DMS 273 treated with DMSO at 0.1 percent for 48 hours (cell line): ENCODE measurements around the gene ARHGAP26.

Experiments
- DNase-seq: peaks from one replicate; lab custom pipeline; 2025; lab: John Stamatoyannopoulos, UW

ARHGAP26 gene

GRCh38 chr5:142829801-142830220, 59.6 kb downstream of the ARHGAP26 start:
- DNase-seq = no peak

GRCh38 chr5:142830241-142831008, 60.2 kb downstream of the ARHGAP26 start:
- no peak for DNase-seq

DNA sequence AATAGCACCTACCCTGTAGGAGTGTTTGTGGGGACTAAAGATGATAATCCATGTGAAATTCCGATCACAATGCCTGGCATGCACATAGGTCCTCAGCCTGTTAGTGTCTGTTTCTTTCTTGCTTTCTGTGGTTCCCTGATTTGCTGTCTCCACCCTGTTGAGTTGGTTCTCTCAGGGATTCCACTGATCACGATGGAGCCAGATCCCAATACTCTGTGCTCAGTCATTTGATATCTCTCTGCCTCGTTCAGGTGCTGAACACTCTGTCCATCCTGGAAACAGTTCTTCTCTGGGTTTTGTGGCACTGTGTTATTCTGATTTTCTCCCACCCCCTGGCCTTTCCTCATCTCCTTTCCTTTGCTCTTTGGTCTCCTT, 60.8 kb downstream of the ARHGAP26 start:
- no peak for DNase-seq

GRCh38 chr5:142832263-142832662, 62.1 kb downstream of the ARHGAP26 start:
- DNase-seq = no peak

GRCh38 chr5:142833517-142834449, 63.6 kb downstream of the ARHGAP26 start:
- no peak for DNase-seq

DNA sequence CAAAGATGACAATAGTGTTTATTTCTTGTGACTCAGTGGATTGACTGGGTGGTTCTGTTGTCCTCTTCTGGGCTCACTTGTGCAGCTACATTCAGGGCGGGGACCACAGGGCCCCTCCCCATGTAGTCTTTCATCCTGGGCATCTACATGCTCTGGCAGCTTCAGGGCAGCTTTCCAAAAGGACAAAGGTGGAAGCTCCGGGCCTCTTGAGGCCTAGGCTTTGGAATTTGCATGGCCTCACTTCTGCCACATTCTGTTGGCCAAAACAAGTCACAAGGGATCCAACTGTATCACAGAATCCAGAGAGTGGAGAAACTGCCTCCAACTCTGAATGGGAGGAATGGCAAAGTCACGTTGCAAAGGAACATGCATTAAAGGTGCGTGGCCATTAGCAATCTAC, 64.3 kb downstream of the ARHGAP26 start:
- DNase-seq = no peak

DNA sequence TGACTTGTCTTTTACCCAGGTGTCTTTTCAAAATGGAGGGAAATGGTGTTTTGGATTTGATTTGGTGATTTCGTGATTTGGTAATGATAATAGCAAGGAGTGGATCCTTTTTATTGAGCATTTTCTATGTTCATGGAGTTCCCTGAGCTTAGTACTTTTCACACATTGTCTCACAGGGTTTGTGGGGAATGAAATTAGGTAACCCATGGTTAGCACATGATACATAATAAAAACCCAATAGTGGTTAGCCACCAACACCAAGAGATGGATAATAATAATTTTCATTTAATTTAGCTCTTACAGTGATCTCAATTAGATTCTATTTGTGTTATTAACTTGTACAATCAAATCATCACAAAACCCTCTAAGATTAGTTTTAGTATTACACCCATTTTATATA, 65.4 kb downstream of the ARHGAP26 start:
- no peak for DNase-seq

GRCh38 chr5:142836048-142836447, 65.9 kb downstream of the ARHGAP26 start:
- no peak for DNase-seq

DNA sequence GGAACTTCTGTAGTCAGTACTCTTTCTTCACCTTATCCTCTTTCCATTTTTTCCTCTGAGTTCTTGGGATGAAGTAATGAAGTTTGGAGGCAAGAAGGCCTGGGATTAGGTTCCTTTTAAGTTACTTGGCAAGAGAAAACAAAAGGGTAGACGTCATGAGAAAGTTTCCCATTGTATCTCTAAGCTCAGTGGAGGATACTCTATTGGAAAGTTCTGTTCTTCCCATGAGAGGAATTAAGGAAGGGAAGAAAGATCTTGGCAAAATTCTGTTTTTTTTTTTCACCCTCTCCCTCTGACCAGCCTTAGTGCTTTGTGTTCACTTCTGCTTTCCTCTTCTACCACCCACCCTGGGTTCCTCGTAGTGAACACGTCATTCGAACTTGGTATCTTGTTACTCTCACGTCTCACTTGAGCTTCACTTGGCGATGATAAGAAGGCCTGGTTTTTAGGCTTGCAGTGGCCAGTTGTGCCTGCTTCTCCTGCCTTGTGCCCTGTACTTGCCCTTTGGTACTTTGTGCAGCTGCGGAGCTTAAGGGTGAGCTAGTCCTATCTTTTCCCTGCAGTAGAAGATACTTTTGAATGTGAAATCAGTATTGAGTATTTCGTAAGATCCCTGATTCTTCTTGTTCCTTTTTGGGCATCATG, 67.0 kb downstream of the ARHGAP26 start:
- DNase-seq = no peak

GRCh38 chr5:142838845-142839244, 68.7 kb downstream of the ARHGAP26 start:
- no peak for DNase-seq

DNA sequence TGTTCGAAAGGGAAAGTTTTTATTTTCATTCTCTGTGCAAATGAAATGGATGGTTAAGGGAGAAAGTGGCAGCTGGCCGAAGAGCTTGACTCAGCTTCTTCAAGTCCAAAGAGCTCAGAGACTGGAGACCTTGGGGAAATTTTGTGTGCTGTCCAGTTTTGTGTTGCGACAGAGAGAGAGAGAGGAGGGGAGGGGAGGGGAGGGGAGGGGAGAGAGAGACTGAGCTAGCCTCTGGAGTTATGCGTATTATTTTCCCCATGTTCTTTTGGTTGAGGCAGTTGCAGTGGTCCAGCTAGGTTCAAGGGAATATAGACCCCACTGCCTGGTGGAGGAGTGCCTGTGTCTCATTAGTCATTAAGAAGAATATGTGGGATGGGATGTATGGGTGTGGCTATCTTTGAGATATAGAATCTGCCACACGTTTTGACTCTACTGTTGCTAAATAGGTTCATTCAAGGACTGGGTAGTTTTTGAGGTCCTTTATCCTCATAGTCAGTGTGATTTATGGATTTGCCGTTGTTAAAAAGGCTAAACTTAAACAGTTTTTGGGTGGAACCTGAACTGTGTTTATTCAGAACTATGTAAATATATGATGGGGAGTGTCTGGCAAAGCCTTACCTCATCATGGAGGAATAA, 69.7 kb downstream of the ARHGAP26 start:
- no peak for DNase-seq

DNA sequence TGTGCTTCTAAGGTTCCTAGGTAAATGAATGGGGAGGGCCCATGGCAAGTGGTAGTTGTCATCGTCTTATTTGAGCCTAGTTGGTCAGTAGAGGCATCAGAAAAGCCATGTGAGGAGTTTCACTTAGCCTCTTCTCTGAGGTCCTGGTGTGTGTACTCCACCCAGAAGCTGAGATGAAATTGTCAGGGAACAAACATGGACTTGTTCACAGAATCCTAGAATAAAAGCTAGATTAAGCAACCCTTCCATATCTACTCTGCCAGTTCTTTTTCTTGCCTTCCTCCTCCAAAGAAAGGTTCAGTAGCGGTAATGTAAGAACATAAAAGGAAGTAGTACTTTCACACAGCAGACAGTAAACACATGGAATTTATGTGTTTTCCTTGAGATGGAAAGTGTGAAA, 70.4 kb downstream of the ARHGAP26 start:
- no peak for DNase-seq

DNA sequence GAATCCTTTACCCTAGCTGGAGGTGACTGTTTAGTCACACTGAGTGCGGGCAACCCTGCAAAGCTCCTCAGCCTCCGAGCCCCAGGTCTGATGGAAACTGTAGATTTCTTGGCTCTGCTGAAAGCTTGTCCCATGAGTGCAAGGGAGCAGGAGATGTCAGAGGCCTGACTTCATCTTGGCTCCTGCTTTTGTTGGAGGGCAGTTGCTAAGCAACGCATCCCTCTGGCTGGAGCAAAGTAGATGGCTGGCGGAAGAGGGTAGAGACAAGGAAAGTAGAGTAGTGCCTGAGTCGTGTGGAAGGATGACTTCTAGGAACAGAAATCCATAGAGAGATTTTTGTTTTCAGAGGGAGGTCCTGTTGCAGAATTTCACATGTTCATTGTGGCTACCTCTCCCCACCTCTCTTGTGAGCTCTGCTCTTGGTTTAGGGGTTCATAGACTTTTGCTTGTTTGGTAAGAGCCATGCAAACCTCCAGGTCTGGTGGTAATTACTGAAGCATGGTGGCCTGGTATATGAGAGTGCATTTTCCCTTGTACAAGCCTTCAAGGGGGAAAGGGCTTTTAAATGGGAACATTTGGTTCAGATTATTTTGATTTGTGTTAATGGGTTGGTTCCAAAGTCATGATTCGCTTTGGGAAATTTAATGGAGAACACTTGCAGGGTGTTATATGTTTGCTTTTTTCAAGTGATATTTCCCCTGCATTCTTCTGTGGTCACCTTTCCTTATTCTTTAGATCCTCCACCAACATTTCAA, 71.5 kb downstream of the ARHGAP26 start:
- DNase-seq = no peak

DNA sequence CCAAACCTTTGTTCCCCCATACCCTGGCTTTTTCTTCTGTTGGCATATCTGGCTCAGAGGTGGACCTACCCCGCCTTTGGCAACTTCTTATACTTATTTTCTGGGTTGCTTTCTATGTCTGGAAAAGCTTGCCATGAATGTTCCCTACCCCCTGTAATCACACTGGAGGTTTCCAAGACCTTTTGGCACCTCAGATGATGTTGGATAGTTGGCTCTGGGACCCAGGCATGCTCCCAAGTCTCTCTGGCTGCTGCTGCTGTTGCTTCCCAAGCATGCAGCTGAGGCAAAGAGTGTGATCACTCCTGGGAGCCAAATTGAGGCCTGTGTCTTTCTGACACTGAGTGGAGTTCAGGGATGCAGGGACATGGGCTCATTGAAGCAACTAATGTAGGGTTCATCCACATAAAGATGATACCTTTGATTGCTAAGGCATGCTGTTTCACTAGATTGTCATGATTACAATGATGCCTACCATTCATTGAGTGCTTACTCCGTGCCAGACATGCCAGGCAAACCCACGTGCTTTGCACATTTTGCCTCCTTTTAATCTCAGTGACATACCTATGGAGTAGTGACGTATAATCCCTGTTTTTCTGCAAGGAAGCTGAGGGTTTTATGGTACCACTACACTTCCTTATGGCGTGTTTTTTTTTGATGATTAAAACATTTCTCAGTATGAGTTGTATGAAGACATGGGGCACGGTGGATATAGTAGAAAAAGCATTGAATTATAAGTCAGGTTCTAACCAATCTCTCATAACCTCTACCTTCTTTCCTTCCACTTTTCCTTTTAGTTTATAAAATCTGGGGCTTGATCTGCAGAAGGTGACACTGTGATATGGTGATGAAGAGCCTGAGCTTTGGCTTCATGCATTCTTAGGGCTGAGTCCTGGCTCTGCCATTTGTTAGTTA, 73.1 kb downstream of the ARHGAP26 start:
- no peak for DNase-seq

DNA sequence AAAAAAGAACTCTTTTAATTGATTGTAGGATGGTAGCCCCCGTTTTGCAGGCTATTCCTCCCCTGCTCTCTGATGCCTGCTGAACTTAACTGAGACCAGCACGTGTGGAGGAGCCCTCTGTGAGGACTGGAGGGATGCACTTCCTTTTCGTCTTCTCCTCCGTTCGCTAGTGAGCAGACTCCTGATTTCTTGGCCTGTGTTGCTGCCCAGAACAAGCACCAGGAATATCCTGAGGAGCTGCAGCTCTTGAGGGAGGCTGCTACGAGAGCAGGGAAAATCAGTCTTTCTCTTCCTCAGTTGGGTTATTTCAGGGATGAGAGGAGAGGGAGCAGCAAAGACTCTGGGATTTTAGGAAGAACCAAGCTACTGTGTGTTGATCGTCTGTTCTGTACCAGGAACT, 74.7 kb downstream of the ARHGAP26 start:
- DNase-seq = no peak

- no peak for DNase-seq
Observed at GRCh38 chr5:142845402-142845921, 75.3 kb downstream of the ARHGAP26 start.

DNA sequence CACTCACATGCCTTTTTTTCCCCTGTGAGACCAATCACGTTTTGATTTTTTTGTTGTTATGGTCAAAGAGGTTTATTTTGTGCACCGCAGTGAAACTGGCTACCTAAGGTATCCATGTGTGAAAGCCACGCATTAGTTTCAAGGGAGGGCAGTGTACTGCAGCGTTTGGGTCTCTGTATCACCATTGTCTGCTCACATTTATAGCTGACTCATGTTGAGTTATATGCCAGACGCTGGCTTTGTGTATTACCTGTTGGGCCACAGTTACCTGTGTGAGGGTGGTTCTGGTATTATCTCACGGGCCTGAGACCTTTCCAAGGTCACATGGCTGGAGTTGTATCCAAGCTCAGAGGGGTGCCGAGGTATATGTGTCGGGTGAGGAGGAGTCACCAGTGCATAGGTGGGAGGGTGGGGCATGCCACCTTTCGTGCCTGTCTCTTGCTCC, 75.8 kb downstream of the ARHGAP26 start:
- DNase-seq = no peak

GRCh38 chr5:142846406-142846805, 76.2 kb downstream of the ARHGAP26 start:
- no peak for DNase-seq

DNA sequence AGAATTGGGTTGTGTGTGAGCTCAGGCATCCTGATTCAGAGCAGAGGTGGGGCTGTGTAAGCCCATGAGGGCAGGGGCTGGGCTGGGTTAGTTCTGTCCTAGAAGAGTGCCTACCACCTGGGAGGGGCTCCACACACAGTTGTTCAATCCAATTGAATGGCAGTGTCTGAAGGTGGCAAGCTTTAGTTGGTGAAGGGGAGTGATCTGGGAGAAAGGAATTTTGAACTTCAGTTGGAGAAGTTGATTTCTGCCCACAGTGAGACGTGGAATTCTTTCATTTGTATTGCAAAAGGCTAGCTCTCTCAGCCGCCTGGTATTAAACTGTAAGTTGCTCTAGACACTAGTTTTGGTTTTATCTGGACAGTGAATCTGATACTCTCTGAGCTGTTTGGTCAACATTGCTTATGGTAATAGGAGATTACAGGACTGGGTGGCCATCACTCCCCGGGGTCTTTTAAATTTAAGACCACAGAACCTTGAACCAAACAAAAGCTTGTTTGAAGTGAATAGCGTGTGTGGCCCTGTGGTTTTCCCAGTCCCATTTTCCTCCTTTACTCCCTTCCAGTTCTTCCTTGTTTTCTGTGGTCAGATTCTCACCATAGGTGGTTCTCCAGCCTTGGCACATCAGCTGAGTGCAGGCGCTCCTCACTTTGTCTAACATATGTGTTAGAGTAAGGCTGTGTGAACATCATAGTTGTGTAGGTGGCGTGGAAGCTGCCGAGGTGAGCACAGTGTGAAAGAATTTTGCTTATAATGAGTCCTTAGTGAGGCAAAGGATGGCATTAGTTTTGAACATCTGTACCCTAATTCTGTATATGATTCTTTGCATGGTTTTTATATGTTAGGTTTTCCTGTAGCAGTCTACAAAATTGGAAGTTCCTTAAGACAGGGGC, 78.0 kb downstream of the ARHGAP26 start:
- no peak for DNase-seq
